IPS-20b (cell line): ENCODE measurements around the gene CAVIN1.
"Not testable (repeated sequence)": the region's sequence is repeated elsewhere in the genome, so short reads cannot be mapped to it uniquely, and the experiment has no call there.

Experiments used
- H3K27ac ChIP-seq: one replicate; pipeline ENCODE4 v1.5.1; 2013; ENCODE audit warnings: low read length
- H3K27me3 ChIP-seq: 2 replicates; pipeline ENCODE4 v1.6.1; 2013; ENCODE audit warnings: mild to moderate bottlenecking, low read length, inconsistent platforms; ENCODE audit not compliant: insufficient read depth
- H3K36me3 ChIP-seq: 2 replicates; pipeline ENCODE4 v1.6.1; 2013; ENCODE audit warnings: low read depth, mild to moderate bottlenecking, inconsistent platforms, low read length, moderate library complexity; ENCODE audit not compliant: insufficient read depth
- H3K4me1 ChIP-seq: 2 replicates; pipeline ENCODE4 v1.6.1; 2013; ENCODE audit warnings: mild to moderate bottlenecking, control low read depth, inconsistent platforms, low read length, moderate library complexity; ENCODE audit not compliant: insufficient read depth
- H3K4me3 ChIP-seq: 2 replicates; pipeline ENCODE4 v1.5.1; 2013; ENCODE audit warnings: mild to moderate bottlenecking, low read length, inconsistent platforms
- H3K9ac ChIP-seq: 2 replicates; pipeline ENCODE4 v1.6.1; 2013; ENCODE audit warnings: low read depth, mild to moderate bottlenecking, inconsistent platforms, low read length, moderate library complexity
- H3K9me3 ChIP-seq: 2 replicates; pipeline ENCODE4 v1.6.1; 2013; ENCODE audit warnings: mild to moderate bottlenecking, low read depth, low read length, inconsistent platforms; ENCODE audit not compliant: insufficient read depth

Gene CAVIN1

GRCh38 chr17:42365136-42365535 lies 57.9 kb downstream of the CAVIN1 start:
- Histone ChIP-seq H3K9me3 (no peaks in the 10 kb centered on the region), H3K4me3 (no peak overlapping the region), H3K27ac (no peak overlapping the region), H3K9ac (no peak overlapping the region), H3K4me1 (peaks cover 20% of the 10 kb centered on the region), H3K36me3 (no peaks in the 10 kb centered on the region), H3K27me3 (no peaks in the 10 kb centered on the region)

GRCh38 chr17:42363767-42364585 lies 59.1 kb downstream of the CAVIN1 start:
- peaks cover 20% of the 10 kb centered on the region for H3K4me1 ChIP-seq
- H3K27me3 ChIP-seq = no peaks in the 10 kb centered on the region
- no peak overlapping the region for H3K27ac ChIP-seq
- H3K9me3 ChIP-seq = no peaks in the 10 kb centered on the region
- H3K4me3 ChIP-seq = no peak overlapping the region
- no peak overlapping the region for H3K9ac ChIP-seq
- H3K36me3 ChIP-seq = no peaks in the 10 kb centered on the region

GRCh38 chr17:42363231-42363630 lies 59.8 kb downstream of the CAVIN1 start:
- Histone ChIP-seq H3K9me3 (no peaks in the 10 kb centered on the region), H3K4me1 (peaks cover 20% of the 10 kb centered on the region), H3K9ac (no peak overlapping the region), H3K27ac (no peak overlapping the region), H3K27me3 (no peaks in the 10 kb centered on the region), H3K36me3 (no peaks in the 10 kb centered on the region), H3K4me3 (no peak overlapping the region)

GRCh38 chr17:42362245-42362961 lies 60.7 kb downstream of the CAVIN1 start:
- no peak overlapping the region for H3K4me3 ChIP-seq
- H3K9me3 ChIP-seq = no peaks in the 10 kb centered on the region
- H3K36me3 ChIP-seq = no peaks in the 10 kb centered on the region
- H3K27ac ChIP-seq = no peak overlapping the region
- no peak overlapping the region for H3K9ac ChIP-seq
- peaks cover 17% of the 10 kb centered on the region for H3K4me1 ChIP-seq
- H3K27me3 ChIP-seq = no peaks in the 10 kb centered on the region

- H3K36me3 ChIP-seq = no peaks in the 10 kb centered on the region
- H3K9ac ChIP-seq = no peak overlapping the region
- no peak overlapping the region for H3K4me3 ChIP-seq
- H3K27me3 ChIP-seq = no peaks in the 10 kb centered on the region
- no peak overlapping the region for H3K27ac ChIP-seq
- peaks cover 17% of the 10 kb centered on the region for H3K4me1 ChIP-seq
- H3K9me3 ChIP-seq = no peaks in the 10 kb centered on the region
Measured at GRCh38 chr17:42361781-42362186, 61.3 kb downstream of the CAVIN1 start.

- H3K4me3 ChIP-seq, H3K27ac ChIP-seq, H3K9ac ChIP-seq, H3K27me3 ChIP-seq, H3K9me3 ChIP-seq, H3K36me3 ChIP-seq: not testable (repeated sequence)
- H3K4me1 ChIP-seq = peaks cover 17% of the 10 kb centered on the region
Measured at GRCh38 chr17:42360388-42360787, 62.7 kb downstream of the CAVIN1 start.

- Histone ChIP-seq H3K36me3 (no peaks in the 10 kb centered on the region), H3K4me1 (peaks cover 17% of the 10 kb centered on the region), H3K27ac (no peak overlapping the region)
Measured at GRCh38 chr17:42359133-42359532, 63.9 kb downstream of the CAVIN1 start.

GRCh38 chr17:42358434-42358833 lies 64.6 kb downstream of the CAVIN1 start:
- Histone ChIP-seq H3K27me3 (no peaks in the 10 kb centered on the region), H3K4me1 (peaks cover 17% of the 10 kb centered on the region), H3K9ac (no peak overlapping the region), H3K36me3 (no peaks in the 10 kb centered on the region), H3K4me3 (no peak overlapping the region), H3K9me3 (no peaks in the 10 kb centered on the region), H3K27ac (no peak overlapping the region)

More at GRCh38 chr17:42359133-42359532, 63.9 kb downstream of the CAVIN1 start:
- Histone ChIP-seq H3K9ac (no peak overlapping the region), H3K27me3 (no peaks in the 10 kb centered on the region), H3K9me3 (no peaks in the 10 kb centered on the region), H3K4me3 (no peak overlapping the region)

- no peaks in the 10 kb centered on the region for H3K9me3 ChIP-seq
- no peak overlapping the region for H3K4me3 ChIP-seq
- H3K4me1 ChIP-seq = no peaks in the 10 kb centered on the region
- no peaks in the 10 kb centered on the region for H3K36me3 ChIP-seq
- no peak overlapping the region for H3K27ac ChIP-seq
- H3K9ac ChIP-seq = no peak overlapping the region
- H3K27me3 ChIP-seq = no peaks in the 10 kb centered on the region
Measured at GRCh38 chr17:42354956-42355843, 67.9 kb downstream of the CAVIN1 start.
